KOPT-K1 (cell line): ENCODE results near the gene TCF12.

ENCODE experiments used
- H3K27ac ChIP-seq: fragments of 200-600 bp; sonication (generic); 2 replicates; pipeline ENCODE4 v1.5.1; 2016; ENCODE audit warnings: antibody characterized with exemption, mild to moderate bottlenecking, low read depth, low read length; ENCODE audit not compliant: poor library complexity, severe bottlenecking
- H3K36me3 ChIP-seq: fragments of 200-600 bp; sonication (generic); 2 replicates; pipeline ENCODE4 v1.5.1; 2017; ENCODE audit warnings: antibody characterized with exemption, mild to moderate bottlenecking, low read length, moderate library complexity; ENCODE audit not compliant: insufficient read depth
- H3K9me3 ChIP-seq: fragments of 200-600 bp; sonication (generic); 2 replicates; pipeline ENCODE4 v1.5.1; 2017; ENCODE audit warnings: antibody characterized with exemption, low read length, mild to moderate bottlenecking; ENCODE audit not compliant: insufficient read depth, poor library complexity, severe bottlenecking

The TCF12 gene

GRCh38 chr15:57272771-57273357, 354.4 kb downstream of the TCF12 start:
- Histone ChIP-seq H3K9me3 (no peaks in the 10 kb centered on the region), H3K27ac (no peak overlapping the region), H3K36me3 (peaks cover 68% of the 10 kb centered on the region)

GRCh38 chr15:57273402-57273801, 355.0 kb downstream of the TCF12 start:
- Histone ChIP-seq H3K36me3 (peaks cover 63% of the 10 kb centered on the region), H3K9me3 (no peaks in the 10 kb centered on the region), H3K27ac (no peak overlapping the region)

GRCh38 chr15:57278439-57278838, 360.0 kb downstream of the TCF12 start:
- peaks cover 85% of the 10 kb centered on the region for H3K36me3 ChIP-seq
- no peak overlapping the region for H3K27ac ChIP-seq
- H3K9me3 ChIP-seq, result no peaks in the 10 kb centered on the region

- Histone ChIP-seq H3K36me3 (peaks cover 84% of the 10 kb centered on the region), H3K27ac (no peak overlapping the region), H3K9me3 (no peaks in the 10 kb centered on the region)
These were observed 362.0 kb downstream of the TCF12 start for GRCh38 chr15:57280464-57280863.

GRCh38 chr15:57281321-57281720, 362.9 kb downstream of the TCF12 start:
- Histone ChIP-seq H3K27ac (no peak overlapping the region), H3K36me3 (peaks cover 84% of the 10 kb centered on the region), H3K9me3 (no peaks in the 10 kb centered on the region)

GRCh38 chr15:57282686-57283085, 364.2 kb downstream of the TCF12 start:
- H3K9me3 ChIP-seq, result no peaks in the 10 kb centered on the region
- H3K27ac ChIP-seq, result no peak overlapping the region
- peaks cover 89% of the 10 kb centered on the region for H3K36me3 ChIP-seq

- Histone ChIP-seq H3K9me3 (no peaks in the 10 kb centered on the region), H3K27ac (no peak overlapping the region), H3K36me3 (peaks cover 99% of the 10 kb centered on the region)
These were observed 365.5 kb downstream of the TCF12 start for GRCh38 chr15:57283774-57284503.

GRCh38 chr15:57284535-57284934, 366.1 kb downstream of the TCF12 start:
- H3K36me3 ChIP-seq, result peaks cover 99% of the 10 kb centered on the region
- H3K27ac ChIP-seq, result no peak overlapping the region
- H3K9me3 ChIP-seq, result no peaks in the 10 kb centered on the region

GRCh38 chr15:57285386-57285785, 366.9 kb downstream of the TCF12 start:
- H3K36me3 ChIP-seq, result peaks cover 99% of the 10 kb centered on the region

GRCh38 chr15:57286446-57287122, 368.1 kb downstream of the TCF12 start:
- H3K27ac ChIP-seq, result no peak overlapping the region
- peaks cover 8% of the 10 kb centered on the region for H3K9me3 ChIP-seq
- H3K36me3 ChIP-seq, result peaks cover 99% of the 10 kb centered on the region

More at GRCh38 chr15:57285386-57285785, 366.9 kb downstream of the TCF12 start:
- H3K27ac ChIP-seq, result no peak overlapping the region
- H3K9me3 ChIP-seq, result no peaks in the 10 kb centered on the region

GRCh38 chr15:57287123-57287521, 368.7 kb downstream of the TCF12 start:
- Histone ChIP-seq H3K36me3 (peaks cover 99% of the 10 kb centered on the region), H3K27ac (no peak overlapping the region), H3K9me3 (peaks cover 8% of the 10 kb centered on the region)

GRCh38 chr15:57288926-57289580, 370.6 kb downstream of the TCF12 start:
- Histone ChIP-seq H3K27ac (no peak overlapping the region), H3K36me3 (peaks cover 90% of the 10 kb centered on the region), H3K9me3 (peaks cover 8% of the 10 kb centered on the region)

- H3K36me3 ChIP-seq, result peaks cover 79% of the 10 kb centered on the region
- H3K27ac ChIP-seq, result no peak overlapping the region
- H3K9me3 ChIP-seq, result peaks cover 8% of the 10 kb centered on the region
These were observed 371.7 kb downstream of the TCF12 start for GRCh38 chr15:57290187-57290586.

GRCh38 chr15:57290826-57291225, 372.4 kb downstream of the TCF12 start:
- Histone ChIP-seq H3K27ac (no peak overlapping the region), H3K9me3 (peaks cover 8% of the 10 kb centered on the region), H3K36me3 (peaks cover 73% of the 10 kb centered on the region)

GRCh38 chr15:57296473-57297162, 378.2 kb downstream of the TCF12 start:
- Histone ChIP-seq H3K27ac (no peak overlapping the region), H3K36me3 (peaks cover 15% of the 10 kb centered on the region), H3K9me3 (no peaks in the 10 kb centered on the region)
